HepG2 (cell line): ENCODE data around the gene TSSK3. TPM values are rescaled to one million over a fixed set of nuclear protein-coding genes. Genes with fewer than 3 reads are reported as not detected.
A peak's percentile ranks its signal among the peaks of the same experiment; 100 is the strongest.

ENCODE experiments used
- AKAP8 ChIP-seq: sonication (generic); formaldehyde crosslinking; IDR thresholded peaks from 2 replicates; pipeline ENCODE4 v1.5.1; 2020; ENCODE audit warnings: mild to moderate bottlenecking, missing genetic modification reagents
- ATRX ChIP-seq: sonication (generic); formaldehyde crosslinking; IDR thresholded peaks from 2 replicates; pipeline ENCODE4 v1.4.0; 2020; ENCODE audit warnings: missing genetic modification reagents, borderline replicate concordance
- CAMTA2 ChIP-seq: sonication (generic); formaldehyde crosslinking; IDR thresholded peaks from 2 replicates; pipeline ENCODE4 v1.4.0; 2020; ENCODE audit warnings: mild to moderate bottlenecking, missing genetic modification reagents, borderline replicate concordance
- HDAC2 ChIP-seq: sonication (generic); formaldehyde crosslinking; IDR thresholded peaks from 2 replicates; pipeline ENCODE4 v1.4.0; 2020; ENCODE audit warnings: missing genetic modification reagents
- KDM5B ChIP-seq: sonication (generic); formaldehyde crosslinking; IDR thresholded peaks from 2 replicates; pipeline ENCODE4 v1.4.0; 2020; ENCODE audit warnings: missing genetic modification reagents, mild to moderate bottlenecking, borderline replicate concordance
- MLX ChIP-seq: IDR thresholded peaks from 2 replicates; pipeline ENCODE4 v1.6.1; 2016
- NFIC ChIP-seq: IDR thresholded peaks from 2 replicates; pipeline ENCODE4 v1.6.1; 2012; ENCODE audit warnings: mild to moderate bottlenecking, low read length, inconsistent platforms
- NR0B2 ChIP-seq: sonication (generic); formaldehyde crosslinking; IDR thresholded peaks from 2 replicates; pipeline ENCODE4 v1.4.0; 2020; ENCODE audit warnings: mild to moderate bottlenecking, missing genetic modification reagents
- RFX1 ChIP-seq: fragments of 450-650 bp; IDR thresholded peaks from 2 replicates; pipeline ENCODE4 v1.6.1; 2017
- SSRP1 ChIP-seq: IDR thresholded peaks from 2 replicates; pipeline ENCODE4 v1.6.1; 2016; ENCODE audit warnings: control low read depth
- THAP8 ChIP-seq: sonication (generic); formaldehyde crosslinking; IDR thresholded peaks from 2 replicates; pipeline ENCODE4 v1.5.1; 2020; ENCODE audit warnings: missing genetic modification reagents, mild to moderate bottlenecking, borderline replicate concordance
- USF2 ChIP-seq, 2 experiments: sonication (generic) in 1 of 2; formaldehyde crosslinking in 1 of 2; IDR thresholded peaks; 2 replicates each; pipeline versions ENCODE4 v1.5.1 to v1.6.1; 2011 to 2020; ENCODE audit warnings: borderline replicate concordance in 1 of 2, low read depth in 1 of 2, low read length in 1 of 2, mild to moderate bottlenecking in 1 of 2, missing genetic modification reagents in 1 of 2, moderate library complexity in 1 of 2
- ZBTB2 ChIP-seq: sonication (generic); formaldehyde crosslinking; IDR thresholded peaks from 2 replicates; pipeline ENCODE4 v1.8.0; 2022; ENCODE audit warnings: low read depth, missing genetic modification reagents
- ZNF24 ChIP-seq: fragments of 450-650 bp; IDR thresholded peaks from 2 replicates; pipeline ENCODE4 v1.6.1; 2017; ENCODE audit warnings: antibody characterized with exemption, mild to moderate bottlenecking
- ZNF253 ChIP-seq: sonication (generic); formaldehyde crosslinking; IDR thresholded peaks from 2 replicates; pipeline ENCODE4 v1.8.0; 2022; ENCODE audit warnings: mild to moderate bottlenecking, missing genetic modification reagents, borderline replicate concordance
- ZNF672 ChIP-seq: sonication (generic); formaldehyde crosslinking; IDR thresholded peaks from 2 replicates; pipeline ENCODE4 v1.8.1; 2022; ENCODE audit warnings: missing genetic modification reagents
- ZNF780A ChIP-seq: sonication (generic); formaldehyde crosslinking; IDR thresholded peaks from 2 replicates; pipeline ENCODE4 v1.8.0; 2022; ENCODE audit warnings: mild to moderate bottlenecking, missing genetic modification reagents, moderate library complexity
- ZSCAN21 ChIP-seq: sonication (generic); formaldehyde crosslinking; IDR thresholded peaks from 2 replicates; pipeline ENCODE4 v1.8.0; 2022; ENCODE audit warnings: mild to moderate bottlenecking, missing genetic modification reagents, moderate library complexity, borderline replicate concordance
- polyA plus RNA-seq, 8 experiments: library from polyadenylated mRNA; depleted of rRNA in 3 of 8; stranded (reverse) in 7 of 8; unstranded in 1 of 8; fragments of >200 nt; fragmentation: Illumina TruSeq in 4 of 8; extraction: Trizol in 4 of 8; gene quantifications; 2 replicates each; pipeline versions ENCODE4 v1.2.1 to v1.2.3, GENCODE V29; 2011 to 2016; ENCODE audit warnings: low read depth in 4 of 8, missing spikeins in 1 of 8, mixed read lengths in 1 of 8; ENCODE audit not compliant: insufficient read depth in 1 of 8
- total RNA-seq, 5 experiments: library from RNA; depleted of rRNA; stranded (reverse); fragments of >200 nt; fragmentation: Illumina TruSeq; extraction: Trizol; gene quantifications; 2 replicates each; pipeline ENCODE4 v1.2.3, GENCODE V29; 2016; ENCODE audit warnings: low read depth in 1 of 5
- TF ChIP-seq, protein P1 (sequence below): sonication (generic); formaldehyde crosslinking; IDR thresholded peaks from 2 replicates; pipeline ENCODE4 v1.9.0; 2021; ENCODE audit warnings: missing genetic modification reagents, mild to moderate bottlenecking, borderline replicate concordance
- TF ChIP-seq, protein P2 (sequence below): sonication (generic); formaldehyde crosslinking; IDR thresholded peaks from 2 replicates; pipeline ENCODE4 v1.9.0; 2021; ENCODE audit warnings: missing genetic modification reagents, mild to moderate bottlenecking, borderline replicate concordance

Gene TSSK3
- total and polyA plus RNA-seq, 2 of the 13 experiments (the other 11 are each of a cell fraction or from before 2014, with no cell fraction given) = 1.0 to 1.1 TPM

DNA sequence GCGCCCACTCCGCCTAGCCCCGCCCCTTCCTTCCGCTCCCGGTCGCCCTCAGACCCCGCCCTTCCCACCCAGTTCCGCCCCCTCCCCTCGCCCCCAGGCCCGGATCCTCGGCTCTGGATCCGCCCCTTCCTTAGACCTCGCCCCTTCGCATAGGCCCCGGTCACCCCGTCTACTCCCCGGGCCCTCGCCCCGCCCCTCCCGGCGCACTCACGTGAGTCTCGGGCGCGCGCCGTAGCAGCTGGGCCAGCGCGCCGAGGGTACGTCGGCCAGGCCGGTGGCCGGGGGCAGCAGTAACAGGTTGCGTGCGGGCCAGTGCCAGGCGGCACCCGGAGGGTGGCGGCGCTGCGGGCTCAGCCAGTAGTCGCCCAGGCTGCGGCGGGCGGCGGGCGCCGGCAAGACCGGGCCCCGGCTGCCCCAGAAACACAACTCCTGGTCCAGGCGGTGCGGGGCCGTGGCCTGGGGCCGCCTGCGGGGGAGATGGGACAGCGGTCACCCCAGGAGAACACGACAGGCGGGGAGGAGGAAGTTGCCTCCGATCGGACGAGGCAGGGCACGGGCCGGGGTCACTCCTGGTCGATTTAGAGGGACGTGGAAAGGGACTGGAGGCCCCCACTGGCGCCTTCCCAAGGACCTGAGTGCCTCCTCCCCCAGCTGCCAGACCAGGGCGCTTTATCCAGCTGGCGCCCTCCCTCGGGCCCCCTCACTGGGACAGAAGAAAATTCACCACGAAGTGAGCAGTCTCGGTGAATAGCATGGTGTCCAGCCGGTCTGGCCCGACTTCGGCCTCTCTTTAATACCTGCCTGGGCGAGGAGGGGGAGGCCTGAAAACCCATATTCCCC, 10.7 kb upstream of the TSSK3 start (continued):
- TF ChIP-seq RFX1 (no peak), ZNF780A (CRISPR knock-in tag) (no peak), ATRX (CRISPR knock-in tag) (no peak), ZSCAN21 (CRISPR knock-in tag) (0 out of 2 replicates have a peak, but pooled peaks have one; percentile 8), NR0B2 (CRISPR knock-in tag) (no peak), ZNF672 (CRISPR knock-in tag) (no peak), ZNF24 (no peak), ZBTB2 (CRISPR knock-in tag) (peak; percentile 75), SSRP1 (CRISPR knock-in tag) (no peak), NFIC (no peak), ZNF253 (CRISPR knock-in tag) (peak; percentile 53; the same call in 1 of the 2 replicates), THAP8 (CRISPR knock-in tag) (no peak), USF2 (IDR thresholded peaks at IDR 0.05; ENCODE audit: low read depth, low read length) (no peak), USF2 (CRISPR knock-in tag; IDR thresholded peaks at IDR 0.05; ENCODE audit: borderline replicate concordance) (no peak), KDM5B (CRISPR knock-in tag) (peak; percentile 50; the same call in 1 of the 2 replicates), MLX (no peak), HDAC2 (CRISPR knock-in tag) (no peak), CAMTA2 (CRISPR knock-in tag) (no peak), AKAP8 (CRISPR knock-in tag) (no peak)
- TF ChIP-seq, protein P1, sequence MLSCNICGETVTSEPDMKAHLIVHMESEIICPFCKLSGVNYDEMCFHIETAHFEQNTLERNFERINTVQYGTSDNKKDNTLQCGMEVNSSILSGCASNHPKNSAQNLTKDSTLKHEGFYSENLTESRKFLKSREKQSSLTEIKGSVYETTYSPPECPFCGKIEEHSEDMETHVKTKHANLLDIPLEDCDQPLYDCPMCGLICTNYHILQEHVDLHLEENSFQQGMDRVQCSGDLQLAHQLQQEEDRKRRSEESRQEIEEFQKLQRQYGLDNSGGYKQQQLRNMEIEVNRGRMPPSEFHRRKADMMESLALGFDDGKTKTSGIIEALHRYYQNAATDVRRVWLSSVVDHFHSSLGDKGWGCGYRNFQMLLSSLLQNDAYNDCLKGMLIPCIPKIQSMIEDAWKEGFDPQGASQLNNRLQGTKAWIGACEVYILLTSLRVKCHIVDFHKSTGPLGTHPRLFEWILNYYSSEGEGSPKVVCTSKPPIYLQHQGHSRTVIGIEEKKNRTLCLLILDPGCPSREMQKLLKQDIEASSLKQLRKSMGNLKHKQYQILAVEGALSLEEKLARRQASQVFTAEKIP (CRISPR knock-in tag) = no peak
- TF ChIP-seq, protein P2, sequence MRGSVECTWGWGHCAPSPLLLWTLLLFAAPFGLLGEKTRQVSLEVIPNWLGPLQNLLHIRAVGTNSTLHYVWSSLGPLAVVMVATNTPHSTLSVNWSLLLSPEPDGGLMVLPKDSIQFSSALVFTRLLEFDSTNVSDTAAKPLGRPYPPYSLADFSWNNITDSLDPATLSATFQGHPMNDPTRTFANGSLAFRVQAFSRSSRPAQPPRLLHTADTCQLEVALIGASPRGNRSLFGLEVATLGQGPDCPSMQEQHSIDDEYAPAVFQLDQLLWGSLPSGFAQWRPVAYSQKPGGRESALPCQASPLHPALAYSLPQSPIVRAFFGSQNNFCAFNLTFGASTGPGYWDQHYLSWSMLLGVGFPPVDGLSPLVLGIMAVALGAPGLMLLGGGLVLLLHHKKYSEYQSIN (CRISPR knock-in tag) = no peak
